HepG2 (cell line): ENCODE data around the gene MAN2B2. TPM values are rescaled to one million over a fixed set of nuclear protein-coding genes. Genes with fewer than 3 reads are reported as not detected.

Experiments
- ADNP ChIP-seq: sonication (generic); formaldehyde crosslinking; IDR thresholded peaks from 2 replicates; pipeline ENCODE4 v1.4.0; 2020; ENCODE audit warnings: missing genetic modification reagents
- BCL6 ChIP-seq: IDR thresholded peaks from 2 replicates; pipeline ENCODE4 v1.6.1; 2016; ENCODE audit warnings: missing genetic modification reagents, missing compliant biosample characterization
- CEBPB ChIP-seq: IDR thresholded peaks from 2 replicates; pipeline ENCODE4 v1.6.1; 2011; ENCODE audit warnings: low read depth, low read length, improper control_type of control experiment, borderline replicate concordance
- ELF4 ChIP-seq: sonication (generic); formaldehyde crosslinking; IDR thresholded peaks from 2 replicates; pipeline ENCODE4 v1.5.0; 2020; ENCODE audit warnings: missing genetic modification reagents, mild to moderate bottlenecking, moderate library complexity, borderline replicate concordance
- FLYWCH1 ChIP-seq: sonication (generic); formaldehyde crosslinking; IDR thresholded peaks from 2 replicates; pipeline ENCODE4 v1.8.1; 2023; ENCODE audit warnings: mild to moderate bottlenecking, missing genetic modification reagents
- HOXA9 ChIP-seq: sonication (generic); formaldehyde crosslinking; IDR thresholded peaks from 2 replicates; pipeline ENCODE4 v1.8.1; 2022; ENCODE audit warnings: missing genetic modification reagents, mild to moderate bottlenecking, moderate library complexity, borderline replicate concordance
- MXD4 ChIP-seq: IDR thresholded peaks from 2 replicates; pipeline ENCODE4 v1.6.1; 2016; ENCODE audit warnings: mild to moderate bottlenecking, missing biosample characterization, missing genetic modification reagents
- RBFOX2 ChIP-seq: fragments of 200-400 bp; formaldehyde crosslinking; IDR thresholded peaks from 2 replicates; pipeline ENCODE4 v1.6.1; 2017; ENCODE audit warnings: low read depth, mild to moderate bottlenecking, low read length
- SNAI1 ChIP-seq: sonication (generic); formaldehyde crosslinking; IDR thresholded peaks from 2 replicates; pipeline ENCODE4 v1.5.0; 2020; ENCODE audit warnings: mild to moderate bottlenecking, missing genetic modification reagents, borderline replicate concordance
- TARDBP ChIP-seq: sonication (generic); formaldehyde crosslinking; IDR thresholded peaks from 2 replicates; pipeline ENCODE4 v1.8.0; 2022; ENCODE audit warnings: mild to moderate bottlenecking, missing genetic modification reagents
- ZFP82 ChIP-seq: sonication (generic); formaldehyde crosslinking; IDR thresholded peaks from 2 replicates; pipeline ENCODE4 v1.5.1; 2020; ENCODE audit warnings: mild to moderate bottlenecking, missing genetic modification reagents, borderline replicate concordance
- ZNF768 ChIP-seq: sonication (generic); formaldehyde crosslinking; IDR thresholded peaks from 2 replicates; pipeline ENCODE4 v1.4.0; 2020; ENCODE audit warnings: missing genetic modification reagents
- polyA plus RNA-seq, 8 experiments: library from polyadenylated mRNA; depleted of rRNA in 3 of 8; stranded (reverse) in 7 of 8; unstranded in 1 of 8; fragments of >200 nt; fragmentation: Illumina TruSeq in 4 of 8; extraction: Trizol in 4 of 8; gene quantifications; 2 replicates each; pipeline versions ENCODE4 v1.2.1 to v1.2.3, GENCODE V29; 2011 to 2016; ENCODE audit warnings: low read depth in 4 of 8, missing spikeins in 1 of 8, mixed read lengths in 1 of 8; ENCODE audit not compliant: insufficient read depth in 1 of 8
- total RNA-seq, 5 experiments: library from RNA; depleted of rRNA; stranded (reverse); fragments of >200 nt; fragmentation: Illumina TruSeq; extraction: Trizol; gene quantifications; 2 replicates each; pipeline ENCODE4 v1.2.3, GENCODE V29; 2016; ENCODE audit warnings: low read depth in 1 of 5
- TF ChIP-seq, protein P1 (sequence below): sonication (generic); formaldehyde crosslinking; IDR thresholded peaks from 2 replicates; pipeline ENCODE4 v1.4.0; 2020; ENCODE audit warnings: missing genetic modification reagents
- TF ChIP-seq, protein P2 (sequence below), 2 experiments: fragments of 450-650 bp in 1 of 2; sonication (generic) in 1 of 2; formaldehyde crosslinking; IDR thresholded peaks; 2 replicates each; pipeline versions ENCODE4 v1.5.0 to v1.8.0; 2020 to 2022; ENCODE audit warnings: mild to moderate bottlenecking in 1 of 2, missing genetic modification reagents in 1 of 2
- TF ChIP-seq, protein P3 (sequence below): sonication (generic); formaldehyde crosslinking; IDR thresholded peaks from 2 replicates; pipeline ENCODE4 v1.5.0; 2020; ENCODE audit warnings: mild to moderate bottlenecking, missing genetic modification reagents, borderline replicate concordance
- TF ChIP-seq, protein P4 (sequence below): fragments of 450-650 bp; IDR thresholded peaks from 2 replicates; pipeline ENCODE4 v1.6.1; 2016
- TF ChIP-seq, protein P5 (sequence below): sonication (generic); formaldehyde crosslinking; IDR thresholded peaks from 2 replicates; pipeline ENCODE4 v1.5.1; 2020; ENCODE audit warnings: mild to moderate bottlenecking, moderate library complexity, missing genetic modification reagents

MAN2B2 gene
- total and polyA plus RNA-seq, 2 of the 13 experiments (the other 11 are each of a cell fraction or from before 2014, with no cell fraction given): 4.8 to 5.4 TPM

DNA sequence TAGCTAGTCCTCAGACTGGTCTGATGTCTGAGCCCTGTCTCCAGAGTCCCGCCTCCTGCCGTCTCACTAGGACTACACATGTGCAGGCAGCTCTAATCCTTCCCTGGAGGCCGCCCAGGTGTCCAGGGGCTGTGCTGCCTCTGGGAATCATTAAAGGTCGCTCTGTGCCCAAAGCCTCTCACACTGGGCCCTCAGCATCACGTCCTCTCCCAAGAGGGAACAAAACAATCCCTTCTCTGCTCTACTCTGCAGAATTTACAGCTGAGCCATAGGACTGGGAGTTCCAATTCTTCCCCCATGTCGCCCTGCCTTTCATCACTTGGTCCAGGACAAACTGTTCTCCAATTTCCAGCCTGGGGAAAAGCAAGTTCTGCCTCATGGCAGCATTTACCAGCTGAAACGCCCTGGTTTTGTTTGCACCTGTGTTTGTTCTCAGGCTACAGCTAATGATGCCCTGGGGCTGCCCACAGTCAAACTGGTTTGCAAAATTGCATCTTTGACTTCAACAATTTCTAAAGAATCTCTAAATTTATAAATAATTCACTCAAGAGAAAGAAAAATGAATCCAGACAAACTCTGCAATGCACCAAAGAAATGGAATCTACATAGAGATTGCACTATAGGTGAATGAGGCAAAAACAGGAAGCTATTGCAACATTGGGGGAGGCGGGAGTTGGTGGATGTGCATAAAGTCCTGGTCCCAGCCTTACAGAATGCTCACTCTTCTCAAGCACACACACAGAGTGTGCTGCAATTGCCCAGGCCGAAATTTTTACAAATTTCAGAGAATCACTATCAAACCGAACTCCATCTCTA is 58.3 kb downstream of the MAN2B2 start (continued):
- TF ChIP-seq, protein P1, sequence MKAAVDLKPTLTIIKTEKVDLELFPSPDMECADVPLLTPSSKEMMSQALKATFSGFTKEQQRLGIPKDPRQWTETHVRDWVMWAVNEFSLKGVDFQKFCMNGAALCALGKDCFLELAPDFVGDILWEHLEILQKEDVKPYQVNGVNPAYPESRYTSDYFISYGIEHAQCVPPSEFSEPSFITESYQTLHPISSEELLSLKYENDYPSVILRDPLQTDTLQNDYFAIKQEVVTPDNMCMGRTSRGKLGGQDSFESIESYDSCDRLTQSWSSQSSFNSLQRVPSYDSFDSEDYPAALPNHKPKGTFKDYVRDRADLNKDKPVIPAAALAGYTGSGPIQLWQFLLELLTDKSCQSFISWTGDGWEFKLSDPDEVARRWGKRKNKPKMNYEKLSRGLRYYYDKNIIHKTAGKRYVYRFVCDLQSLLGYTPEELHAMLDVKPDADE (CRISPR knock-in tag): no peak
- 0 out of 2 replicates have a peak, but pooled peaks have one; percentile 12 for TF ChIP-seq BCL6 (CRISPR knock-in tag)
- no peak for TF ChIP-seq FLYWCH1 (CRISPR knock-in tag)
- TF ChIP-seq ELF4 (CRISPR knock-in tag): peak; percentile 80; the same call in 1 of the 2 replicates
- peak; percentile 99 for TF ChIP-seq CEBPB
- no peak for TF ChIP-seq ZFP82
- TF ChIP-seq RBFOX2: peak; percentile 56
- TF ChIP-seq, protein P2, sequence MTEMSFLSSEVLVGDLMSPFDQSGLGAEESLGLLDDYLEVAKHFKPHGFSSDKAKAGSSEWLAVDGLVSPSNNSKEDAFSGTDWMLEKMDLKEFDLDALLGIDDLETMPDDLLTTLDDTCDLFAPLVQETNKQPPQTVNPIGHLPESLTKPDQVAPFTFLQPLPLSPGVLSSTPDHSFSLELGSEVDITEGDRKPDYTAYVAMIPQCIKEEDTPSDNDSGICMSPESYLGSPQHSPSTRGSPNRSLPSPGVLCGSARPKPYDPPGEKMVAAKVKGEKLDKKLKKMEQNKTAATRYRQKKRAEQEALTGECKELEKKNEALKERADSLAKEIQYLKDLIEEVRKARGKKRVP (CRISPR knock-in tag; IDR thresholded peaks at IDR 0.05): peak in 1 of 2 experiments; percentile 100; a peak in 2 of 4 replicates
- no peak for TF ChIP-seq ADNP
- TF ChIP-seq, protein P3, sequence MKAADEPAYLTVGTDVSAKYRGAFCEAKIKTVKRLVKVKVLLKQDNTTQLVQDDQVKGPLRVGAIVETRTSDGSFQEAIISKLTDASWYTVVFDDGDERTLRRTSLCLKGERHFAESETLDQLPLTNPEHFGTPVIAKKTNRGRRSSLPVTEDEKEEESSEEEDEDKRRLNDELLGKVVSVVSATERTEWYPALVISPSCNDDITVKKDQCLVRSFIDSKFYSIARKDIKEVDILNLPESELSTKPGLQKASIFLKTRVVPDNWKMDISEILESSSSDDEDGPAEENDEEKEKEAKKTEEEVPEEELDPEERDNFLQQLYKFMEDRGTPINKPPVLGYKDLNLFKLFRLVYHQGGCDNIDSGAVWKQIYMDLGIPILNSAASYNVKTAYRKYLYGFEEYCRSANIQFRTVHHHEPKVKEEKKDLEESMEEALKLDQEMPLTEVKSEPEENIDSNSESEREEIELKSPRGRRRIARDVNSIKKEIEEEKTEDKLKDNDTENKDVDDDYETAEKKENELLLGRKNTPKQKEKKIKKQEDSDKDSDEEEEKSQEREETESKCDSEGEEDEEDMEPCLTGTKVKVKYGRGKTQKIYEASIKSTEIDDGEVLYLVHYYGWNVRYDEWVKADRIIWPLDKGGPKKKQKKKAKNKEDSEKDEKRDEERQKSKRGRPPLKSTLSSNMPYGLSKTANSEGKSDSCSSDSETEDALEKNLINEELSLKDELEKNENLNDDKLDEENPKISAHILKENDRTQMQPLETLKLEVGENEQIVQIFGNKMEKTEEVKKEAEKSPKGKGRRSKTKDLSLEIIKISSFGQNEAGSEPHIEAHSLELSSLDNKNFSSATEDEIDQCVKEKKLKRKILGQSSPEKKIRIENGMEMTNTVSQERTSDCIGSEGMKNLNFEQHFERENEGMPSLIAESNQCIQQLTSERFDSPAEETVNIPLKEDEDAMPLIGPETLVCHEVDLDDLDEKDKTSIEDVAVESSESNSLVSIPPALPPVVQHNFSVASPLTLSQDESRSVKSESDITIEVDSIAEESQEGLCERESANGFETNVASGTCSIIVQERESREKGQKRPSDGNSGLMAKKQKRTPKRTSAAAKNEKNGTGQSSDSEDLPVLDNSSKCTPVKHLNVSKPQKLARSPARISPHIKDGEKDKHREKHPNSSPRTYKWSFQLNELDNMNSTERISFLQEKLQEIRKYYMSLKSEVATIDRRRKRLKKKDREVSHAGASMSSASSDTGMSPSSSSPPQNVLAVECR: peak; percentile 52; the same call in 1 of the 2 replicates
- peak; percentile 67; the same call in 1 of the 2 replicates for TF ChIP-seq ZNF768
- TF ChIP-seq TARDBP (CRISPR knock-in tag): peak; percentile 35; the same call in 1 of the 2 replicates
- TF ChIP-seq SNAI1 (CRISPR knock-in tag): no peak
- no peak for TF ChIP-seq HOXA9
- TF ChIP-seq, protein P4, sequence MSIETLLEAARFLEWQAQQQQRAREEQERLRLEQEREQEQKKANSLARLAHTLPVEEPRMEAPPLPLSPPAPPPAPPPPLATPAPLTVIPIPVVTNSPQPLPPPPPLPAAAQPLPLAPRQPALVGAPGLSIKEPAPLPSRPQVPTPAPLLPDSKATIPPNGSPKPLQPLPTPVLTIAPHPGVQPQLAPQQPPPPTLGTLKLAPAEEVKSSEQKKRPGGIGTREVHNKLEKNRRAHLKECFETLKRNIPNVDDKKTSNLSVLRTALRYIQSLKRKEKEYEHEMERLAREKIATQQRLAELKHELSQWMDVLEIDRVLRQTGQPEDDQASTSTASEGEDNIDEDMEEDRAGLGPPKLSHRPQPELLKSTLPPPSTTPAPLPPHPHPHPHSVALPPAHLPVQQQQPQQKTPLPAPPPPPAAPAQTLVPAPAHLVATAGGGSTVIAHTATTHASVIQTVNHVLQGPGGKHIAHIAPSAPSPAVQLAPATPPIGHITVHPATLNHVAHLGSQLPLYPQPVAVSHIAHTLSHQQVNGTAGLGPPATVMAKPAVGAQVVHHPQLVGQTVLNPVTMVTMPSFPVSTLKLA: no peak
- no peak for TF ChIP-seq MXD4 (CRISPR knock-in tag)
- TF ChIP-seq, protein P5, sequence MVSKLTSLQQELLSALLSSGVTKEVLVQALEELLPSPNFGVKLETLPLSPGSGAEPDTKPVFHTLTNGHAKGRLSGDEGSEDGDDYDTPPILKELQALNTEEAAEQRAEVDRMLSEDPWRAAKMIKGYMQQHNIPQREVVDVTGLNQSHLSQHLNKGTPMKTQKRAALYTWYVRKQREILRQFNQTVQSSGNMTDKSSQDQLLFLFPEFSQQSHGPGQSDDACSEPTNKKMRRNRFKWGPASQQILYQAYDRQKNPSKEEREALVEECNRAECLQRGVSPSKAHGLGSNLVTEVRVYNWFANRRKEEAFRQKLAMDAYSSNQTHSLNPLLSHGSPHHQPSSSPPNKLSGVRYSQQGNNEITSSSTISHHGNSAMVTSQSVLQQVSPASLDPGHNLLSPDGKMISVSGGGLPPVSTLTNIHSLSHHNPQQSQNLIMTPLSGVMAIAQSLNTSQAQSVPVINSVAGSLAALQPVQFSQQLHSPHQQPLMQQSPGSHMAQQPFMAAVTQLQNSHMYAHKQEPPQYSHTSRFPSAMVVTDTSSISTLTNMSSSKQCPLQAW (CRISPR knock-in tag): 0 out of 2 replicates have a peak, but pooled peaks have one; percentile 23
